ENCODE results near the gene SEMA5A. TPM values are rescaled to one million over a fixed set of nuclear protein-coding genes. Genes with fewer than 3 reads are reported as not detected.
A peak's percentile ranks its signal among the peaks of the same experiment; 100 is the strongest.

The SEMA5A gene
- total RNA-seq, 2 donors from 2014 or later = 3.4 to 40.2 TPM

GRCh38 chr5:9551567-9552537 is 6.0 kb upstream of the SEMA5A start:
- ATAC-seq (no peak), DNase-seq (no peak)
- no peaks in the 10 kb centered on the region for H3K27me3 ChIP-seq
- no peaks in the 10 kb centered on the region for H3K9me3 ChIP-seq
- intact Hi-C loops (cut with DNase I) = no loop called here
- 91 to 94% methylated on average over 4 of the region's 4 CpGs for WGBS, 2 donors
- no peak for TF ChIP-seq POLR2A (IDR thresholded peaks at IDR 0.05)
- no peak for TF ChIP-seq CTCF (IDR thresholded peaks at IDR 0.05)
- H3K4me1 ChIP-seq = peaks cover 11% of the 10 kb centered on the region
- no peak overlapping the region for H3K27ac ChIP-seq
- peaks cover 0 to 10% of the 10 kb centered on the region in 2 donors for H3K36me3 ChIP-seq (replicated peaks in 1 of 2; ENCODE audit: insufficient read depth in 1 of 2, low read depth in 2 of 2)
- H3K4me3 ChIP-seq = no peak overlapping the region

- Histone ChIP-seq H3K9me3 (no peaks in the 10 kb centered on the region), H3K27me3 (no peaks in the 10 kb centered on the region), H3K36me3 (replicated peaks in 1 of 2; ENCODE audit: insufficient read depth in 1 of 2, low read depth in 2 of 2) (peaks cover 0 to 10% of the 10 kb centered on the region in 2 donors), H3K4me1 (peaks cover 11% of the 10 kb centered on the region), H3K4me3 (no peak overlapping the region), H3K27ac (no peak overlapping the region)
- TF ChIP-seq POLR2A (IDR thresholded peaks at IDR 0.05) = no peak
- TF ChIP-seq CTCF (IDR thresholded peaks at IDR 0.05) = no peak
- intact Hi-C loops (cut with DNase I) = loop anchor here (10.0 kb wide), 1 partner anchor 695 kb away; the partner anchor contains the start of gene ATPSCKMT
- DNase-seq = no peak
- ATAC-seq = no peak
- 90 to 97% methylated on average over 5 of the region's 5 CpGs for WGBS, 2 donors
Observed at GRCh38 chr5:9549941-9550340, 4.1 kb upstream of the SEMA5A start.

GRCh38 chr5:9547122-9547947 is 1.5 kb upstream of the SEMA5A start:
- ATAC-seq = no peak
- H3K27me3 ChIP-seq = no peaks in the 10 kb centered on the region
- peaks cover 0 to 10% of the 10 kb centered on the region in 2 donors for H3K36me3 ChIP-seq (replicated peaks in 1 of 2; ENCODE audit: insufficient read depth in 1 of 2, low read depth in 2 of 2)
- DNase-seq = peak; percentile 38 to 66 (median 48)
- 18 to 24% methylated on average over 16 to 18 of the region's 18 CpGs for WGBS, 2 donors
- peak overlapping the region; percentile 72 to 96 for H3K4me3 ChIP-seq
- no peaks in the 10 kb centered on the region for H3K9me3 ChIP-seq
- peak overlapping the region; percentile 88 to 96 (median 92) for H3K27ac ChIP-seq
- peak in 2 of 3 donors; percentile 20 to 28 for TF ChIP-seq POLR2A (IDR thresholded peaks at IDR 0.05)
- no peak for TF ChIP-seq CTCF (IDR thresholded peaks at IDR 0.05)
- intact Hi-C loops (cut with DNase I) = loop anchor here (10.0 kb wide), 1 partner anchor 697 kb away; the partner anchor contains the start of gene ATPSCKMT
- peaks cover 15% of the 10 kb centered on the region for H3K4me1 ChIP-seq

- peaks cover 15% of the 10 kb centered on the region for H3K4me1 ChIP-seq
- H3K4me3 ChIP-seq = peak overlapping the region; percentile 81 to 96
- no peaks in the 10 kb centered on the region for H3K27me3 ChIP-seq
- peak overlapping the region in 3 of 4 donors; percentile 44 to 94 (median 91) for H3K27ac ChIP-seq
- DNase-seq (peak; percentile 5 to 35 (median 25)), ATAC-seq (peak; percentile 3)
- WGBS, 2 donors = 1 to 2% methylated on average over 15 to 68 of the region's 82 CpGs
- intact Hi-C loops (cut with DNase I) = loop anchor here (10.0 kb wide), 1 partner anchor 699 kb away; the partner anchor contains the start of gene ATPSCKMT
- no peaks in the 10 kb centered on the region for H3K9me3 ChIP-seq
- TF ChIP-seq CTCF (IDR thresholded peaks at IDR 0.05) = no peak
- no peak for TF ChIP-seq POLR2A (IDR thresholded peaks at IDR 0.05)
- H3K36me3 ChIP-seq (replicated peaks in 1 of 2; ENCODE audit: insufficient read depth in 1 of 2, low read depth in 2 of 2) = peaks cover 0 to 9% of the 10 kb centered on the region in 2 donors
Observed at GRCh38 chr5:9545136-9545991, 511 bp downstream of the SEMA5A start.
